NCI-H2081 (cell line): Measurements from ENCODE around the gene MPO.
A peak's percentile ranks its signal among the peaks of the same experiment; 100 is the strongest.

Experiments
- DNase-seq, 2 experiments: peaks; one replicate each; lab custom pipeline; 2025; lab: John Stamatoyannopoulos, UW

MPO gene

DNA sequence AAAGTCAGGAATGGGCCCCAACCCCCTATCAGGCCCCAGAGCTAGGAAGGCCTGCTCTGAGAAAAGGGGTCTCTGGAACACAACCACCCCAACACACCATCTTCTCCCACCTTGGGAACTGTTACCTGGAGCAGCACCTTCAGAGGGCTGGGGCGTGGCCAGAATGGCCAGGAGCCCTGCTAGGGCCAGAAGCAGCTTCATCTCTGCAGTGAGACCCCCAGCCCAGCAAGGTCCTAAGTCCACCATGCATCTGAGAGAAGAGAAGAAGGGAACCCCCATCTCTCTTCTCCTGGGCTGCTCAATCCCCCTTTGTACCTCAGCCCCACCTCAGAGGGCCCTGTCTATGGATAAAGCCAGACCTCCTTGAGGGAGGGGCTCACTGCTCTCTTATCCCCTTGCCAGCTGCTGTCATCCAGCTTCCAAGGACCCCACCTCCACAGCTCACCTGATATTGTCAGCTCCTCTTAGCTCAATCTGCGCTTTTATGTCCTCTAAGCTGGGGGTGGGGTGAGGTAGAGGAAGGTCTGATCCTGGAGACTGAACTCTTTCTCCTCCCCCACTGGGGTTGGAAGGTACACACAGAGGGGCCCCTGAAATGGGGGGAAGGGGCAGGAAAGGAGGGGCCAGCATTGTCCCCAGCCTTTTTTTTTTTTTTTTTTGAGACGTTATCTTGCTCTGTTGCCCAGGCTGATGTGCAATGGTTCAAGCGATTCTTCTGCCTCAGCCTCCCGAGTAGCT, at the start of gene MPO:
TSS of gene MPO (minus strand) at position 456 of the 738 bp plus-strand sequence. CDS start at position 279, 177 bp downstream.
- no peak for DNase-seq

DNA sequence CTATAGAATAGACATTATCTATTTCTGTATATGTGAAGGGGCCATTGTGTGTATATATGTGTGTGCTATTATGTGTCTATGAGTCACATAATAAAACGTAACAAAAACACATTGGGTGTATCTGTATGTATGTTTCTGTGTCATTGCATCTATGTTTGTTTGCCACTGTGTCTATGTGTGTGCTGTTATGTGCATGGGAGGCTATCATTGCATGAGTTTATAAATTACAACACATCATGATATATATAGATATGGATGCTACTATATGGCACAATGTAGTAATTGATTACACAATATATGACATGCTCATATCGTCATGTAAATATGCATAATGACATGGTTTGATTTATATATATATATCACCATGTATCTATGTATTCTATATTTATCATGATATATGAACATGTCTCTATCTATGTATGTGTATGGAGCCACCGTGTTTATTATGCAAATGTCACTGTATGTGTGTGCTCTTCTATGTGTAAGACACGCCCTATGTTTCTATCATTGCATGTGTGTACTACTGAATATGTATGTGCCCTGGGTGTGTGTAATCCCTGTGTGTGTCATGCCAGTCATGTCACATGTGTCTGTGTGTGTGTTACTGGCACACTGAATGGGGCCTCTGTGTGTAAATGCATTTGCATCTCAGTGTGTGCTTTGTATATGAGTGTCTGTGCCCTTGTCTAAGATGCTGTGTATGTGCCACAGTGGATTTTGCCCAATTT, 49.2 kb upstream of the MPO start:
- DNase-seq: no peak

DNA sequence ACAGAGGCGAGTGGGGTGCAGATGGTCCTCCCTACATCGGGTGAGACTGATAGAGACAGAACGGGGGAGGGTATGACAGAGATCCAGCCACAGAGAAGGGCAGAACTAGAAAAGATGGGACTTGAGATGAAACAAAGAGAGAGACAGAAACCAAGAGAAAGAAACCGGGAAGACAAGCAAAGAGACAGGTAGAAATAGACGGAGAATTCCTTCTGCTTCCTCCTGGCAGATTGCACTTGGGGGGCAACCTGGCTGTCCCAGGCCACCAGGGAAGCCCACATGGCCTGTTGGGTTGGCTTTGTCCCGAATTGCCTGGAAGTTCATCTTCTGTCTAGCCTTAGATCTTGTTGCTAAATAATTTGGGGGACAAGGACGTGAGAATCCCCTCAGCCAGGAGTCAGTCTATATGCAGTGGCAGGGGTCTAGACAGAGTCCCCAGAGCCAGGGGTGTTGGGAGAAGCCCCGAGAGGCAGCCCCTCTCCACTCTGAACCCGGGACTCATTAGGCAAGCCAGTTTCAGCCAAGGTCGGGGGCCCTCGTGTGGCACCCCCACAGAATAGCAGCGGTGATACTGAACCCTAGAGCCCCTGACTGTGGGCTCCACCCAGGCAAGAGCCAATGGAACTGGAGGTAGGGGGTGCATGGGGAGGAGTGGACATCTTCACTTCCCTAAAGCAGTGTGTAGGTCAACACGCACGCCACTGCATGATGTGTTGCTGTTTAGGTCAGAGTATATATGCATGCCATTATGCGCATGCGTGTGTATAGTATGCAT, 48.5 kb upstream of the MPO start:
- DNase-seq: peak in 1 of 2 experiments; percentile 30

DNA sequence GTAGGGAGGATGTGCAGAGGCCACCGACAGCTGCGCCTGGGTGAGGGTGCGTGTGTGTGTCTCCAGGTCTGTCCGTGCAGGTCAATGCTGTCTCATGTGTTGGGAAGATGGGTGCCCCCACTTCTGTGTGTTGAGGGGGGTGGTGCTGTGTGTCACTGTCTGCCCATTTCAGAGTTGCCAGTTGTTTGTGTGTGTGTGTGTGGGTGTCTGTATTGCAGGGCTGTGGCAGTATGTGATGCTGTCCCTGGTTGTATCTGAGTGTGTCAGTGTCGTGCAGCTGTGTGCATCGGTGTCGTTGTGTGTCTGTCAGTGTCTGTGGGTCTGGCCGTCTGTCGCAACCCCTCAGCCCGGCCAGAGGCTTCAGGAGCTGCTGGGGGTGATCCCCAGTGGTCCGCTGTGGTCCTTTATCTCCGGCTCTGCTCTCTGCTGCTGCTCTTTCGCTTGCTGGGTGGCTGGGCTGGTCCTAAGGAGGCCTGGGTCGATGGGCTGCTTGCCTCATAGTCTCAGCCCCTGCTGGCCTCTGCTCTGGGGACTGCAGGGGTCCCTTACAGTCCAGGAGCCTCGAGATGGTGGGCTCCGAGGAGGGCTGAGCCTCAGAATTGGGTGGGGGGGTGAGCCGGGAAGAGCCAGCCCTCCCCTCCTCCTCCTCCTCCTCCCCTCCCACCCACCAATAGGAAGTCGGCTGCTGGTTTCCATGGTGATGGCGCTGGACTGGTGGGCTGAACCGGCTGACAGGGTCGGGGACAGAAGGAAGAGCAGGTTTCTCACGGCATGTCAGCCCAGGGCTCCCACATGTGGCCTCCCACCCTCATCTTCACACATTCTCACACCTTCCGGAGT, 47.7 kb upstream of the MPO start, which contains the start of gene TSPOAP1:
TSS of gene TSPOAP1 (minus strand) at position 601 of the 840 bp plus-strand sequence. CDS start 875 bp downstream, outside the sequence.
- no peak for DNase-seq

DNA sequence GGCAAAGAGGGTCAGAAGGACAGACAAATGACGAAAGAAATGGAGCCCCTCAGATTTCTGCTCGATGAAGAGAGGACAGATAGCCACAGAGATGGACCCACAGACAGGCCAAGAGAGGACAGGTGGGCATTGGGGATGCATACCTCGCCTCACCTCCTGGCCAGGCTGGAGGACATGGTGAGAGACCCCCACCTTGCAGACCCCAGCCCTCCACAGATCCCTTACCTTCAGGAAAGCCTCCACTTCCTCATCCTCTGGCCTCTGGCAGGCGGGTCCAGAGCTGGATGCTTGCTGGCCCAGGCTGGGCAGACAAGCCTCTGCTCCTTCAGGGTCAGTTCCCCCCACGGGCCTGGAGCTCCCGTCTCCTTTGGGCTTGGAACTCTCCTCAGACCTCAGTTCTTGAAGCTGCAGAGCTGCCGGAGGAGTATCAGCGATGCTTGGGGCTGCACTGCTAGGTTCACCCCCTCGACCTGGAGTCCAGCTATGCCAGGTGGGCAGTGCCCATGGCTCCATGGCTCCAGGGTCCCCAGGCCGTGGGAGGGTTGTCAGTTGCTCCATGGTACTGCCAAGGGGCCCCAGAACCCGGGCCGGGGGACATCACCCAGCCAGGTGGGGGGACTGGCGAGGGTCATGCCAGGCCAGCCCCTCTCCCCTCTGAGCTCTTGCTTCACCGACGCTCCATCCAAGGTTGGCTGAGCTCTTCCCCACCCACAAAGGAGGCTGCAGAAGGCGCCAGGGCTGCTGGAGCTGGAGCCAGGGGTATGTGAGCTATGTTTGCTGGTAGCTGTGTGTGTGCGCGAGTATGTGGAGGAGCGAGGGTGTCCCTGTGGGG, 46.8 kb upstream of the MPO start:
- no peak for DNase-seq

DNA sequence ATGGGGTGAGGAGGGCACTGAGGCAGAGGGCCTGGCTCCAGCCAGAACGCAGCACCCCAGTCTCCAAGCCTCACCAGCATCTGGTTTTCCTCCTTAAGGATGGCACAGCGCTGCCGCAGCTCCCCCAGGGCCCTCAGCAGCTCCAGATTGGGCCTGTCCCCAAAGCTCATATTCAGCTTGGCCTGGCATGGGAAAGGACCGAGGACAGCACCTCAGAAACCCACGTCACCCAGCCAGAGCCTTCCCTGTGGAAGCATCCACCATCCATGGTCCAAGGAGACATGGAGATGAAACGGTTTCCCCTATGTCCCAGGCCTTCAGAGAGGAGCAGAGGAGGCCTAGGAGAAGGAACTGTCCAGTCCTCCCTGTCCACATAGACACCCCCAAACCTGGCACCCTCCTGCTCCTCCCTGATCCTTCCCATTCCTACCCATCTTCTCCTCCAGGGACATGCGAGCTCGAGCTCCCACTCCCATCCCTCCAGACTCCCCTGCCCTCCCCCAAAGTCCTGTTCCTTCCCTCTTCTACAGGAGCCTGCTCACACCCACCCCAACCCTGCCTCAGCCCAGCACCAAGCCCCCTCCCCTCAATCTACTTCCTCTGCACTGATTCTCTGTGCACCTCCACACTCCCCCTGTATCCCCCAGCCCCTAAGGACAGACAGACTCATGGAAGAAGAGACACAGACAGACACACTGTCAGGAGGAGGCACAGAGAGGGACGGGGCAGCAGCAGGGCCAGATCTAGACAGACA, 46.1 kb upstream of the MPO start:
- DNase-seq: no peak

- no peak for DNase-seq
Observed at GRCh38 chr17:58325976-58326468, 45.3 kb upstream of the MPO start.

- peak; percentile 23 to 44 for DNase-seq
Observed at GRCh38 chr17:58325289-58325726, 44.6 kb upstream of the MPO start.

DNA sequence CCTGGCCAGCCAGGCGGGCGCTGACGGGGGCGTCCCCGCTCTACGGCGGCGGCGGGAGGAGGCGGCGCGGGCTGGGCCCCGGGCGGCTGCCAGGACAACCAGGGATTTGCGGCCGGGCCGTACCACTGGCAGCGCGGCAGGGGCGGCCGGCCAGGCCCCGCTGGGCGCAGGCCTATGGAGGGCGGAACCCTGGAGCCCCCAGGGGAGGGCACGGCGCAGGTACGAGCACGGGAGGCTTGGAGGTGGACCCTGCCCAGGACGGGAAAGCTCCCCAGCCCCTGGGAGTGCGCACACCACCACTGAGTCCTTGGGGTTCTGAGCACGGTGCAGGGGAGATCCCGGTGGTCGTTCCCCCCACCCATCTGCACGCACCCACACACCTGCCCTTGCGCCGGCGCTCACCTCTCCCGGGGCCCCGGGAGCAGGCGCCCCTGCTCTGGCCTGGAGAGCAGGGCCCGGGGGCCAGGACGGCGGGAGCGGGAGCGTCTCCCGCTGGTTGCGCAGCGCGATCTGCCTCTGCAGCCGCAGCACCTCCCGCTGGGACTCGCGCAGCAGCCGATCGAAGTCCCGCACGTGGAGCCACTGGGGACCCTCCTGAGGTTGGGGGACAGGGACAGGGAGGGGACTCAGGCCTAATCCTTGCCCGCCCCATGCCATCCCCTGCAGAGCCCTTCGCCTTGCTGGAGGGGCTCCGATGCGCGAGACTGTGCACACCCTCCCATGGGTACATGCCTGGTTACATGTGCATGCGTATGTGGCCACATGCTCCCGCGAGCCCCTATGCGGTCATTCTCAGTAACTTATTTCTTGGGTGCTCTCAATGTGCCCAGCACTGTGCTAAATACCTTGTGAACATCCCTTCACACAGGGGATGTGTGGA, 43.9 kb upstream of the MPO start:
- DNase-seq: peak; percentile 31 to 71

GRCh38 chr17:58324056-58324408, 43.3 kb upstream of the MPO start:
- DNase-seq: no peak

DNA sequence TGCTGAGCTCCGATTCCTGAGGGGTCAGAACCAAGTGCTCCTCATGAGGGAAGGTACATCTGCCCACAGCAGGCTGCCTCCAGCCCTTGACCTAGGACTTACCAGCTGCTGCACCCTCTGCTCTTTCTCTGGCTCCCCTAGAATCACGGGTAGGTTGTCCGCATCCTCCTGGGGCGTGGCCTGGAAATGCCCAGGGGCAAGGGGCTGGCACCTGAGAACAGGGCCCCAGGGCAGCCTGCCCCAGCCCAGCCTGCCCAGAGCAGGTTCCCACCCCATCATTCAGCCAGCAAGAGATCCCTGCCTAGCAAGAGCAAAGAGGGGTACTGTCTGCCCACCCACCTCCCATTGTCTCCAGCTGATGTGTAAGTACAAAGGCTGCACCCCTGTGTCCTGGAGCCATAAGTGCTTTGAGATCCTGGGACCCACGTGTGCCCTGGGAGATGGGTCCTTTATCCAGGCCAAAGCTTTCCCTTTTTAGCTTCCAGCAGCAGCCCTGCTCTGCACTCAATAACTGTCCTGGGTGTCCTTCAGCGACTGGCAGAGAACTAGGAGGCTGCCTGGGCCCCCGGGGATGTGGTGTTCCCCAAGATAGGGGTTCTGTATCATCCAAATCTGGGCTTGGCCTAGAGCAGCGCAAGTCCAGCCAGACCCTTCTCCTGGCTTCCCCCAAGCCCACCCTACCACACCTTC, 42.8 kb upstream of the MPO start:
- no peak for DNase-seq

DNA sequence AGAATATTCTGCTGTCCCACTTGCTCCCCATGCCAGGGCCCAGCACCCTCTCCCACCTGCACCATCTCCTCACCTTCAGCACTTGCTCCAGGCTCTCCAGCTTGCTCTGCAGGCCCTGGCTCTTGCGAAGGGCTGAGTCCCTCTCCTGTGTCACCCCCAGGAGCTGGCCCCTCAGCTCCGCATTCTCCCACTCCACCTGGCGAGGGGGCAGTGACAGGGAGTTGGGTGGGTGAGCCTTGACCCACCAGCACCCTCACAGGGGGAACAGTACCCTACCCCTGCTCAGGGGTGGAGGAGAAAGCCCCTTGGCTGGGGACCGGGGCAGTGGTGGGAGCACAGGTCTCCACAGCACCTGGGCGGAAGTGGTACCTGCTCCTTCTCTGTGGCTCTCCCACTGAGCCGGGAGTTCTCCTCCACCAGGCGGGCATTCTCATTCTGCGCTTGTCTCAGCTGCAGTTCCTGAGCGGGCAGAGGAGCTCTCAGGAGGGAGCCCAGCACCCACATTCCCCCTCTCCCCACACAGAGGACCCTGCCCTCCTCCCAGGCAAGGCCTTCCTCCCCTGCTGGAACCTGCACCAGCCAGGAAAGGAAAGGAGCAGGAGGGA, 41.9 kb upstream of the MPO start:
- no peak for DNase-seq

DNA sequence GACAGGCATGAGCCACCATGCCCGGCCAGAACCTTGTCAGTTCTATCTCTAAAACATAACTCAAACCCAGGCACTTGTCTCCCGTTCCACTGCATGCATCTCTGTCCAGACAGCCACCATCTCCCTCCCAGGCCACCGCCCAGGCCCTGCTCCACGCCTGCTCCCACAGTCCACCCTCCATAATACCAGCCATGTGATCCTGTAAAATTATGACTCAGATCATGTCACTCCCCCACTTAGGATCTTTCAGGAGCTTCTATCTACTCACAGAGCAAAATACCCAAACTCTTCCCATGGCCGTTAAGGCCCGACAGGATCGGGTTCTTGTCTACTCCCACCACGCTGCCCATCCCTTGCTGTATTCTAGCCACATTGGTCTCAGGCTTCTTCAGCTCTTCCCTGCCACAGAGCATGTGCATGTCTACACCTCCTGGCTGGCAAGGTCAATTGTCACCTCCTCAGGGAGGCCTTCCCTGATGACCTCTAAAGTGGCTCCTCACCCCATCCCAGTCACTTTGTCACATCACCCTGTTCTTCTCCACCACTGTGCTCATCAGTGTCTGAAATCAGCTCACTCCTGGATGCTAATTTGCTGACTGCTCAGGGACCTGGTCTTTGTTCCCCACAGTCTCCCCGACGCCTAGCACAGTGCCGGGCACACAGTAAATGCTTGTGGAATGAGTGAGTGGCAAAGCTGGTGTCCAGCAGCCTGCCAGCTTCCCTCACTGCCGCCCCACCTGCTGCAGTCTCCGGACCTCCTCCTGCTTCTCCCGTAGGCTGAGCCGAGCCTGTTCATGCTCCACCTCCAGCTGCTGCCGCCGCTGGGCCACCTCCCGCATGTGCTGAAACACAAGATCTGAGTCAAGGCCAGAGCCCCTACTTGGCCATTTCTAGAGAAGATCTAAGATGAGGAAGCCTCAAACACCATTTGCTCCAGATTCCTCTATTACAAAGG, 41.1 kb upstream of the MPO start:
- no peak for DNase-seq

- DNase-seq: no peak
Observed at GRCh38 chr17:58320570-58321323, 40.0 kb upstream of the MPO start.

DNA sequence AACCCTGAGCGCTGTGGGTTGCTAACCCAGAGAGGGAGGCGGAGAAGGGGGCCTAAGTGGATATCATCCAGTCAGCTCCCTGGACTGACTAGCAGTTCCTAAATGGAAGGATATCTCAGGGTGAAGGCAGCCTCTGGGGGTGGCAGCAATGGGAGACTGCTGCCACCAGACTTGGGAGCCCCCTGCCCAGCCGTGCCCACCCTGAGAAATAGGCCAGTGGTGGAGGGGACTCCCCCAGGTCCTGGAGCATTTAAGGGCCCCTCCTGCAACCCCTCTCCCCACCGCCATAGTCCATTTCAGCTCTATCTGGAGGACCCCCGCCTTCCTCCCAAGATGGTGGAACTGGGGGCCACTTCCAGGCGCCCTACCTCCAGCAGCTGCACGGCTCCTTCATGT, 39.4 kb upstream of the MPO start:
- no peak for DNase-seq
